Adrenal gland (tissue), 5 donors: Measurements from ENCODE around the gene FREM3.

ENCODE experiments used
- CTCF ChIP-seq, 6 experiments: fragments of 450-650 bp in 4 of 6; fragments of 200-600 bp in 2 of 6; sonication (generic) in 1 of 6; IDR thresholded peaks; 1 replicate in 5 of 6; 2 replicates in 1 of 6; pipeline versions ENCODE4 v1.5.1 to v1.8.0; 2016 to 2021; ENCODE audit warnings: antibody characterized with exemption in 6 of 6, mild to moderate bottlenecking in 2 of 6, moderate library complexity in 1 of 6
- POLR2A ChIP-seq, 2 donors: fragments of 450-650 bp; IDR thresholded peaks; one replicate each; pipeline ENCODE4 v1.6.1; 2017; ENCODE audit warnings: antibody characterized with exemption in 2 of 2, mild to moderate bottlenecking in 2 of 2, moderate library complexity in 1 of 2
- donor health status: DM: no; HTN: no; CAD: no.

- no peak for TF ChIP-seq POLR2A (IDR thresholded peaks at IDR 0.05)
- TF ChIP-seq CTCF (IDR thresholded peaks at IDR 0.05) = no peak
These were observed 83.7 kb downstream of the FREM3 start for GRCh38 chr4:143616771-143617170.
